Left ventricle myocardium inferior (tissue), 1 donor: ENCODE measurements around the gene MYBPH. TPM values are rescaled to one million over a fixed set of nuclear protein-coding genes. Genes with fewer than 3 reads are reported as not detected.

ENCODE experiments used
- DNase-seq: peaks from one replicate; pipeline ENCODE4 v3.0.0-alpha.2; 2020
- H3K27ac ChIP-seq: fragments of 200-600 bp; replicated peaks from 2 replicates; pipeline ENCODE4 v1.8.0; 2021
- H3K27me3 ChIP-seq: fragments of 200-600 bp; 2 replicates; pipeline ENCODE4 v1.8.0; 2021; ENCODE audit warnings: low read depth
- H3K36me3 ChIP-seq: fragments of 200-600 bp; 2 replicates; pipeline ENCODE4 v1.8.0; 2021
- H3K4me1 ChIP-seq: fragments of 200-600 bp; 2 replicates; pipeline ENCODE4 v1.8.0; 2021
- H3K4me3 ChIP-seq: fragments of 200-600 bp; 2 replicates; pipeline ENCODE4 v1.8.0; 2021; ENCODE audit warnings: mild to moderate bottlenecking, moderate library complexity
- H3K9me3 ChIP-seq: fragments of 200-600 bp; replicated peaks from 2 replicates; pipeline ENCODE4 v1.8.0; 2021
- CTCF ChIP-seq: fragments of 200-600 bp; IDR thresholded peaks from 2 replicates; pipeline ENCODE4 v1.8.0; 2021; ENCODE audit warnings: antibody characterized with exemption, mild to moderate bottlenecking, borderline replicate concordance
- intact Hi-C: fragments of 100-400 bp; cut with micrococcal nuclease; formaldehyde crosslinking; loops from one replicate; pipeline ENCODE4 v1.11.0; 2022
- total RNA-seq: library from RNA; stranded (reverse); fragmentation: NEBNext Ultra II Directional; extraction: Animal tissue kit (Norgen Biotek cat#: 25700); gene quantifications from one replicate; pipeline ENCODE4 v1.2.1, GENCODE V29; 2021
- donor health status: DM: no; HTN: yes; CAD: no; lungs with severe emphysema.

The MYBPH gene
- total RNA-seq, 1 donor from 2014 or later = not detected

DNA sequence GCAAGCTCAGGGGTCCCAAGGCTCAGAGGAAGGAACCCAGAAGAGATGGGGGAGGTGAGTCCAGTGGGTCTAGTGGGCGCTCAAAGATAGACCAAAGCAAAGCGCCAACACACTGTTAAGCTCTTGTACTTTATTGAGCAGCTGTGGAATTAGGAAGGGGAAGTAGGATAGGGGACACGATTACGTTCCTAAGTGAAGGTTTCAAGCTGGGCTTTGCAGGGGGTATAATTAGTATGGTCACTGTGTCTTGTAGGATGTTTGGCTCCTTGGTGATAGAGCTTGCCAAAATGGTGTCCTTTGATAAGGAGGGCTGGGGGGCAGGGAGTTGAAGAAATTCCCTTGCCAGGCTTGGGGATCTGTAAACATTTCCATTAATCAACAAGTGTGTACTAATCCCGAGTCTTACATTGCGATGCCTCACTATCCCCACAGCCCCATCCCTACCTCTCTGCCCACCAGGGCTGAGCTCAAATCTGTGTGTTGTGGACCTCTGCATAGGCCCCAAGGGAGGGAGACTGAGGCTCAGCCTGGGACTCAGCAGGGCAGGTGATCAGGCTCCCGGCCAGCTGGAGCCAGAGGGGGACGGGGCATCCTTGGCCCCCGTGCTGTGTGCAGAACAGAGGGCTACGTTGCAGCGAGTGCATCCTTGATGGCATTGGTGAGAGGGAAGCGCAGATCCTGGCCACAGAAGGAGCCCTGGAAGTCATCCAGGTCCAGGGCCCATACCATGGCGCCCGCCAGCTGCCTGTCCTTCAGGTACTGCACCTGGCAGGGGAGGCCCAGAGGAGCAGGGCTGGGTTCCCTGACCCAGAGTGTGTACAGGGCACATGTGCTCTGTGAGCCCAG lies 3.4 kb upstream of the MYBPH start:
- no peak for TF ChIP-seq CTCF
- Histone ChIP-seq H3K36me3 (no peaks in the 10 kb centered on the region), H3K27ac (no peak overlapping the region), H3K27me3 (peaks cover 18% of the 10 kb centered on the region), H3K9me3 (no peaks in the 10 kb centered on the region), H3K4me1 (no peaks in the 10 kb centered on the region), H3K4me3 (no peak overlapping the region)
- DNase-seq = no peak
- intact Hi-C loops = no loop called here

GRCh38 chr1:203178083-203178482 lies 2.5 kb upstream of the MYBPH start:
- H3K27ac ChIP-seq = no peak overlapping the region
- H3K9me3 ChIP-seq = no peaks in the 10 kb centered on the region
- H3K27me3 ChIP-seq = peaks cover 18% of the 10 kb centered on the region
- intact Hi-C loops = no loop called here
- TF ChIP-seq CTCF = no peak
- no peaks in the 10 kb centered on the region for H3K36me3 ChIP-seq
- DNase-seq = no peak
- no peaks in the 10 kb centered on the region for H3K4me1 ChIP-seq
- no peak overlapping the region for H3K4me3 ChIP-seq

DNA sequence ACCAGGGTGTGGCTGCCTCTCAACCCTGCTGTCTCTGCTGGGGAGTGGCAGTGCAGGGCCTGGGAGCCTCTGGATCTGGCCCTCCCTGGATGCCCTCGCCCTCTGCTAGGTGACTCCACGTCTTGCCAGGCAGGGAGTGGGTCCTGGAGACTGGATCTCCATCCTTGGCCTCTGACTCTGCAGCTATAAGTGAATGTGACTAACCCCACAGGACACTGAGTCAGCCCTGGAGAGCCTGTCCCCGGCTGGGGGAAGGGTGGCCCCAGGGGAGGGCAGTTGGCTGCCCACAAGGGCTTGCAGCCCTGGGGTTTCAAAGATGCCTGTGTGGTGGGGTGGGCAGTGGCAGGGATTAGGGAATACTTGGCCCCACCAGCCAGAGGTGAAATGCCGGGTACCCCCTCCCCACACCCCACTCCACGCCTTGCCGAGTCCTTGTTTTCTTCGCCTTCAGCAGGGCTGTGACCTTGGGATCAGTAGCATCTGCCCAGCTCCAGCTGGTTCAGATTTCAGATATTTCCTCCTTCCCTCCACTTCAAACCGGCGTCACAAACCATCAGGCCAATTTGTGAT lies 1.9 kb upstream of the MYBPH start:
- intact Hi-C loops = no loop called here
- no peak overlapping the region for H3K4me3 ChIP-seq
- H3K27ac ChIP-seq = no peak overlapping the region
- H3K4me1 ChIP-seq = no peaks in the 10 kb centered on the region
- no peaks in the 10 kb centered on the region for H3K9me3 ChIP-seq
- no peak for DNase-seq
- TF ChIP-seq CTCF = no peak
- peaks cover 18% of the 10 kb centered on the region for H3K27me3 ChIP-seq
- H3K36me3 ChIP-seq = no peaks in the 10 kb centered on the region

DNA sequence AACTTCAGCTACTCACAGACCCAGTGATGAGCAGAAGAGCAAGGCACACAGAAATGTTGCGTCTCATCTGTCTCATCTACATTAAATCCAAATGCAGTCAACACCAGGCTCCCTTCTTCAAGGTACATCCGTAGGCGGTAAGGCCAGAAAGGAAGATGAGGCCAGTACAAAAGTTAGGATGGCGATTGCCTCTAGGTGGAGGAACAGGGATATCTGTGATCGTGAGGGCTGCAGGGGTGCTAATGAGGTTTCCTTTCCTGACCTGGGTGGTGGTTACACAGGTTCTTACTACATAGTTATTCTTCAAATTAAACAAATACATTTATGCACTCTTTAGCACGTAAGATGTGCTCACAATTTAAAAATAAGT lies 1.4 kb upstream of the MYBPH start:
- no peak for DNase-seq
- Histone ChIP-seq H3K4me3 (no peak overlapping the region), H3K36me3 (no peaks in the 10 kb centered on the region), H3K27ac (no peak overlapping the region), H3K4me1 (no peaks in the 10 kb centered on the region), H3K27me3 (peaks cover 18% of the 10 kb centered on the region), H3K9me3 (no peaks in the 10 kb centered on the region)
- TF ChIP-seq CTCF = no peak
- intact Hi-C loops = no loop called here

DNA sequence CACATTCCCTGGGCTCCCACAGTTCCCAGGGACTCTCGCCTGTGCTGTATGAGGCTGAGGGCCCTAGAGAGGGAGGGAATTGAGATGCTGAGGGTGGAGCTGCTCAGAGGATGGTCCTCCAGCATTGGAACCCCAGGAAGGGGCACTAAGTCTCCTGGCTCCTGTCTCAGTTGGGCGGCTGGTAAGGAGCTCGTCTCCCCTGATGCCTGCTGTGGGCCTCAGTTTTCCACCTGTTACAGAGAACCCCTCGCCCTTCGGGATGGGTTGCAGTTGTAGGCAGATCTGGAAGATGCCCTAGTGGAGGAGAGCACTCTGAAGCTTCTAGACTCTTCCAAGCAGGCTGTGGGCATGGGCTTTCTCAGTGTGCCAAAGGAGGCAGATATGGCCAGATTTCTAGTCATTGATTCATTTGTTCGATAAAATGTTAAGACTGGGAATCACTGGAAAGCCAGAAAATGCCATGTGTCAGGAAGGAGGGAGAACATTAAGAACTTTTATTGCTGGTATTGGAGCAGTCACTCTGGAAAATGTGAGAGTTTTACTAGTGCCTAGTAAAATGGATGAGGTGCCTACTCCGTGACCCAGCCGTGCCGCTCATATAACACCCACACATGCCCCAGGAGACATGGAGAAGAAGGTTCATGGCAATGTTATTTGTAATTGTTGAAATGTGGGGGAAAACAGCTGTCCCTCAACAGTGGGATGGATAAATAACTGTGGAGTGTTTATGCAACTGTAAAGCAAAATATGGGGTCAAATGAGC lies 828 bp upstream of the MYBPH start:
- H3K27ac ChIP-seq = no peak overlapping the region

More for the DNA sequence above, 828 bp upstream of the MYBPH start:
- H3K4me1 ChIP-seq = no peaks in the 10 kb centered on the region
- DNase-seq = no peak
- H3K27me3 ChIP-seq = peaks cover 18% of the 10 kb centered on the region
- H3K9me3 ChIP-seq = no peaks in the 10 kb centered on the region
- H3K4me3 ChIP-seq = no peak overlapping the region
- TF ChIP-seq CTCF = no peak
- no peaks in the 10 kb centered on the region for H3K36me3 ChIP-seq
- intact Hi-C loops = no loop called here
